Kidney (tissue), 14 donors: ENCODE data around the gene SYT9. TPM values are rescaled to one million over a fixed set of nuclear protein-coding genes. Genes with fewer than 3 reads are reported as not detected.

Experiments used
- DNase-seq, 5 donors: peaks; one replicate each; pipeline ENCODE4 v3.0.0-alpha.2; 2013 to 2020
- FAIRE-seq: peaks from 2 replicates; lab custom pipeline; 2012; peaks lifted over from hg19 to GRCh38; lab: Jason Lieb, UNC
- H3K27ac ChIP-seq, 2 donors: one replicate each; pipeline ENCODE4 v1.7.0; 2013; ENCODE audit warnings: low read depth in 2 of 2, low read length in 2 of 2, inconsistent platforms in 1 of 2
- H3K27me3 ChIP-seq: one replicate; pipeline ENCODE4 v1.7.1; 2013; ENCODE audit warnings: low read length, inconsistent platforms; ENCODE audit not compliant: control insufficient read depth, insufficient read depth
- H3K36me3 ChIP-seq, 3 donors: one replicate each; pipeline versions ENCODE4 v1.7.0 to v1.7.1; 2013; ENCODE audit warnings: low read length in 3 of 3, control low read depth in 1 of 3, inconsistent platforms in 1 of 3; ENCODE audit not compliant: insufficient read depth in 3 of 3, control insufficient read depth in 2 of 3
- H3K4me1 ChIP-seq, 3 donors: one replicate each; pipeline versions ENCODE4 v1.7.0 to v1.7.1; 2013; ENCODE audit warnings: low read length in 3 of 3, inconsistent platforms in 1 of 3, low read depth in 1 of 3; ENCODE audit not compliant: control insufficient read depth in 2 of 3, insufficient read depth in 2 of 3
- H3K4me3 ChIP-seq, 3 donors: one replicate each; pipeline versions ENCODE4 v1.7.0 to v1.8.1; 2013; ENCODE audit warnings: low read length in 3 of 3, control low read depth in 1 of 3, inconsistent platforms in 1 of 3
- H3K9ac ChIP-seq, 3 donors: one replicate each; pipeline versions ENCODE4 v1.7.0 to v1.7.1; 2013; ENCODE audit warnings: low read length in 3 of 3, control low read depth in 1 of 3, inconsistent platforms in 1 of 3
- H3K9me3 ChIP-seq, 3 donors: one replicate each; pipeline versions ENCODE4 v1.7.0 to v1.7.1; 2013; ENCODE audit warnings: low read length in 3 of 3, control low read depth in 1 of 3, inconsistent platforms in 1 of 3; ENCODE audit not compliant: control insufficient read depth in 2 of 3, insufficient read depth in 1 of 3
- intact Hi-C: fragments of 100-400 bp; cut with DNase I; formaldehyde crosslinking; loops from one replicate; pipeline ENCODE4 v1.11.1; 2022
- polyA plus RNA-seq: library from polyadenylated mRNA; stranded (reverse); fragments of 350-450 nt; fragmentation: Illumina TruSeq; extraction: RNeasy Lipid Tissue Mini Kit (QIAGEN cat#74804); gene quantifications from one replicate; pipeline ENCODE4 v1.2.3, GENCODE V29; 2014; ENCODE audit warnings: low read depth, low replicate concordance; ENCODE audit not compliant: insufficient read depth
- total RNA-seq: library from RNA; stranded (reverse); fragmentation: NEBNext Ultra II Directional; extraction: Animal tissue kit (Norgen Biotek cat#: 25700); gene quantifications from one replicate; pipeline ENCODE4 v1.2.1, GENCODE V29; 2021
- TF ChIP-seq, protein P1 (sequence below): IDR thresholded peaks from 3 replicates; pipeline ENCODE4 v1.5.1; 2012; ENCODE audit warnings: mild to moderate bottlenecking, moderate library complexity, borderline replicate concordance; ENCODE audit not compliant: insufficient read depth; ENCODE audit errors: extremely low read depth
- donor health status: control.
- donor health status: control.
- donor health status: control.
- donor health status: control.
- donor health status: control.
- donor health status: DM: yes; HTN: yes; CAD: no.
- donor health status: Normal renal cell carcinoma (clear cell type).

SYT9 gene
- total and polyA plus RNA-seq, 2 donors from 2014 or later, result 1.5 to 2.7 TPM

DNA sequence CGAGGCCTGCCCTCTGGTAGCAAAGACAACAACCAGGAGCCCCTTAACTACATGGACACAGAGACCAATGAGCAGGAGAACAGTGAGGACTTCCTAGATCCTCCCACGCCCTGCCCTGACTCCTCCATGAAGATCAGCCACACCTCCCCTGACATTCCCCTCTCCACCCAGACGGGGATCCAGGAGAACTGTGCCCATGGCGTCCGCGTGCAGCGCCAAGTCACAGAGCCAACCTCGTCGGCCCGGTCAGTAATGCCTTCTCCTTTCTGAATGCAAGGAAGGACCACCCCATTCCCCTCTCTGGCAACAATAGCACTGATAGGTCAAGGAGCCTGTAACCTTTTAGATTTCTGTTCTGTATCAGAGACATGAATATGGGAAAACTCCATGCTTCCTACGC lies 51.4 kb downstream of the SYT9 start:
- no peaks in the 10 kb centered on the region for H3K27me3 ChIP-seq
- no peak overlapping the region for H3K9ac ChIP-seq
- FAIRE-seq (no peak), DNase-seq (no peak)
- intact Hi-C loops, result no loop called here
- H3K36me3 ChIP-seq, result no peaks in the 10 kb centered on the region
- no peak overlapping the region for H3K27ac ChIP-seq
- TF ChIP-seq, protein P1, sequence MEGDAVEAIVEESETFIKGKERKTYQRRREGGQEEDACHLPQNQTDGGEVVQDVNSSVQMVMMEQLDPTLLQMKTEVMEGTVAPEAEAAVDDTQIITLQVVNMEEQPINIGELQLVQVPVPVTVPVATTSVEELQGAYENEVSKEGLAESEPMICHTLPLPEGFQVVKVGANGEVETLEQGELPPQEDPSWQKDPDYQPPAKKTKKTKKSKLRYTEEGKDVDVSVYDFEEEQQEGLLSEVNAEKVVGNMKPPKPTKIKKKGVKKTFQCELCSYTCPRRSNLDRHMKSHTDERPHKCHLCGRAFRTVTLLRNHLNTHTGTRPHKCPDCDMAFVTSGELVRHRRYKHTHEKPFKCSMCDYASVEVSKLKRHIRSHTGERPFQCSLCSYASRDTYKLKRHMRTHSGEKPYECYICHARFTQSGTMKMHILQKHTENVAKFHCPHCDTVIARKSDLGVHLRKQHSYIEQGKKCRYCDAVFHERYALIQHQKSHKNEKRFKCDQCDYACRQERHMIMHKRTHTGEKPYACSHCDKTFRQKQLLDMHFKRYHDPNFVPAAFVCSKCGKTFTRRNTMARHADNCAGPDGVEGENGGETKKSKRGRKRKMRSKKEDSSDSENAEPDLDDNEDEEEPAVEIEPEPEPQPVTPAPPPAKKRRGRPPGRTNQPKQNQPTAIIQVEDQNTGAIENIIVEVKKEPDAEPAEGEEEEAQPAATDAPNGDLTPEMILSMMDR, result no peak
- H3K4me1 ChIP-seq, result no peaks in the 10 kb centered on the region
- H3K4me3 ChIP-seq, result no peak overlapping the region
- no peaks in the 10 kb centered on the region for H3K9me3 ChIP-seq

DNA sequence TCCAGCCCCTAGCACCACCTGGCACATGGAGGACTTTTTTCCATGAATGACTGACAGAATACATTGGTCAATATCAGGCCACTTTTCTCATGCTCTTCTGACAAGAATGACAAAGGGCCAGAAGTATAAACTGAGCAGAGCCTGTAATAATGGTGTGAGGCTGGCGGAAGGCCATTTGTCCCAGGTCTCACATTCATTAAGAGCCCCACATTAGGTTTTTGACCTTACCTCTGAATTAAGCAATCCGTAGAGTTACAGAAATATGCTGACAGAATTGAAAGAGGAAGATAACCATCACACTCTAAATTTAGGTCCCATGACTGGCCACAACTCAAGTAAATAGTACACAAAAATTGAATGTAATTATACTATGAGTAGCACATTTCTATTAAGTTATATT lies 55.2 kb downstream of the SYT9 start:
- FAIRE-seq, result no peak

DNA sequence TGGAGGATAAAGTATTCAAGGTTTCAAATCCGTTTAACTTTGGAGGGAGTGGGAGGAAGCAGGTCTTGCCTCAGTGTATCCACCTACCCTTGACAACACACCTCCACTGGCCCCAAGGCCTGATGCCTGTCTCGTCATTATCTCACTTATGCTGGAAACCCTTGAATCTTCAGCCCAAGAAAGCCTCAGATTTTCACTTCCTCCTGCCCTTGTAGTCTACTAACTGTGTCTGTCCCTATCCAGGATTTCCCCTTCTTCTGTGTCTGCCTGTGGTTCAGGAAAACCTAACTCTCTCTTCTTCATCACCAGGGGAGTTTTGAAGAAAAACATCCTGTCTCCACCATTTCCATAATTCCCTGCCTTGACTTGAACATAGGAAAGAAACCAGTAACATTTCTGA lies 56.1 kb downstream of the SYT9 start:
- FAIRE-seq (no peak), DNase-seq (no peak)
- Histone ChIP-seq H3K4me1 (no peaks in the 10 kb centered on the region), H3K9ac (no peak overlapping the region), H3K4me3 (no peak overlapping the region), H3K27ac (no peak overlapping the region), H3K36me3 (no peaks in the 10 kb centered on the region), H3K9me3 (no peaks in the 10 kb centered on the region), H3K27me3 (no peaks in the 10 kb centered on the region)
- TF ChIP-seq, protein P1, result no peak
- intact Hi-C loops, result no loop called here

More for the DNA sequence above, 55.2 kb downstream of the SYT9 start:
- no peaks in the 10 kb centered on the region for H3K9me3 ChIP-seq
- H3K36me3 ChIP-seq, result no peaks in the 10 kb centered on the region
- H3K27me3 ChIP-seq, result no peaks in the 10 kb centered on the region
- H3K27ac ChIP-seq, result no peak overlapping the region
- TF ChIP-seq, protein P1, result no peak
- DNase-seq, result no peak
- intact Hi-C loops, result no loop called here
- H3K4me1 ChIP-seq, result no peaks in the 10 kb centered on the region
- H3K9ac ChIP-seq, result no peak overlapping the region
- H3K4me3 ChIP-seq, result no peak overlapping the region

- intact Hi-C loops, result no loop called here
- Histone ChIP-seq H3K27ac (no peak overlapping the region), H3K9me3 (no peaks in the 10 kb centered on the region), H3K4me3 (no peak overlapping the region), H3K9ac (no peak overlapping the region), H3K4me1 (no peaks in the 10 kb centered on the region), H3K27me3 (no peaks in the 10 kb centered on the region), H3K36me3 (no peaks in the 10 kb centered on the region)
- TF ChIP-seq, protein P1, result no peak
- peak in 1 of 5 donors; percentile 5 for DNase-seq
- no peak for FAIRE-seq
These were observed 60.2 kb downstream of the SYT9 start for GRCh38 chr11:7311903-7312302.
